K562 (cell line): ENCODE results near the gene TP73. TPM values are rescaled to one million over a fixed set of nuclear protein-coding genes. Genes with fewer than 3 reads are reported as not detected.

ENCODE experiments used
- CCNT2 ChIP-seq: IDR thresholded peaks from 2 replicates; pipeline ENCODE4 v1.6.1; 2011; ENCODE audit warnings: borderline replicate concordance, low read depth, mild to moderate bottlenecking, moderate library complexity, mixed read lengths, low read length; ENCODE audit not compliant: insufficient read length; ENCODE audit errors: extremely low read depth
- FOXK2 ChIP-seq, 2 experiments: fragments of 450-650 bp; IDR thresholded peaks in 1 of 2; conservative IDR thresholded peaks in 1 of 2; 2 replicates each; pipeline ENCODE4 v1.6.1; 2016; ENCODE audit warnings: low read depth in 2 of 2, mild to moderate bottlenecking in 1 of 2
- NEUROD1 ChIP-seq: fragments of 150-350 bp; IDR thresholded peaks from 2 replicates; pipeline ENCODE4 v1.6.1; 2014; ENCODE audit warnings: borderline replicate concordance, low read length, low read depth; ENCODE audit not compliant: partially characterized antibody
- RNF2 ChIP-seq: sonication (generic); IDR thresholded peaks from 2 replicates; pipeline ENCODE4 v1.6.1; 2016
- ZBTB17 ChIP-seq: fragments of 450-650 bp; formaldehyde crosslinking; IDR thresholded peaks from 2 replicates; pipeline ENCODE4 v1.4.0; 2020; ENCODE audit warnings: mild to moderate bottlenecking
- ZBTB8A ChIP-seq: fragments of 450-650 bp; IDR thresholded peaks from 2 replicates; pipeline ENCODE4 v1.6.1; 2018; ENCODE audit warnings: mild to moderate bottlenecking, moderate library complexity; ENCODE audit not compliant: partially characterized antibody
- ZBTB9 ChIP-seq: fragments of 450-650 bp; formaldehyde crosslinking; IDR thresholded peaks from 2 replicates; pipeline ENCODE4 v1.4.0; 2020; ENCODE audit warnings: mild to moderate bottlenecking, moderate library complexity
- ZC3H4 ChIP-seq: sonication (generic); formaldehyde crosslinking; IDR thresholded peaks from 2 replicates; pipeline ENCODE4 v1.9.0; 2021; ENCODE audit warnings: missing genetic modification reagents, borderline replicate concordance
- ZNF124 ChIP-seq: sonication (generic); formaldehyde crosslinking; IDR thresholded peaks from 2 replicates; pipeline ENCODE4 v1.8.1; 2022; ENCODE audit warnings: missing genetic modification reagents
- ZNF133 ChIP-seq: fragments of 250-450 bp; sonication (Bioruptor Pico); IDR thresholded peaks from 2 replicates; pipeline ENCODE4 v1.4.0; 2020; ENCODE audit warnings: mild to moderate bottlenecking
- ZNF311 ChIP-seq: fragments of 250-450 bp; sonication (Bioruptor Pico); IDR thresholded peaks from 2 replicates; pipeline ENCODE4 v1.4.0; 2020; ENCODE audit warnings: mild to moderate bottlenecking, moderate library complexity
- ZNF644 ChIP-seq: fragments of 200-800 bp; sonication (Bioruptor generic); IDR thresholded peaks from 2 replicates; pipeline ENCODE4 v1.6.1; 2016; ENCODE audit warnings: low read depth, missing genetic modification characterization, missing compliant biosample characterization
- polyA plus RNA-seq, 8 experiments: library from polyadenylated mRNA; depleted of rRNA in 4 of 8; stranded (reverse) in 5 of 8; unstranded in 3 of 8; fragments of >200 nt; fragmentation: Nextera tagmentation in 2 of 8; fragmentation: Illumina TruSeq in 1 of 8; extraction: Ambion mirVana in 2 of 8; extraction: Trizol in 1 of 8; gene quantifications; 2 replicates each; pipeline versions ENCODE4 v1.2.1 to v1.2.3, GENCODE V29; 2011 to 2014; ENCODE audit warnings: inconsistent platforms in 1 of 8, missing spikeins in 1 of 8
- total RNA-seq, 7 experiments: library from RNA; depleted of rRNA in 6 of 7; stranded (reverse); fragments of >200 nt in 6 of 7; fragmentation: Illumina TruSeq in 2 of 7; extraction: Trizol in 2 of 7; gene quantifications; 2 replicates each; pipeline versions ENCODE4 v1.2.1 to v1.2.3, GENCODE V29; 2011 to 2021; ENCODE audit warnings: low replicate concordance in 1 of 7
- TF ChIP-seq, protein P1 (sequence below): fragments of 200-600 bp; sonication (generic); IDR thresholded peaks from one replicate; pipeline ENCODE4 v1.6.1; 2012; ENCODE audit warnings: mild to moderate bottlenecking, low read depth, low read length, inconsistent platforms

The TP73 gene
- total and polyA plus RNA-seq, 9 of the 15 experiments (the other 6 are each of a cell fraction or from before 2014, with no cell fraction given) = 0.07 to 1.6 (median 0.40) TPM; not detected in 2

DNA sequence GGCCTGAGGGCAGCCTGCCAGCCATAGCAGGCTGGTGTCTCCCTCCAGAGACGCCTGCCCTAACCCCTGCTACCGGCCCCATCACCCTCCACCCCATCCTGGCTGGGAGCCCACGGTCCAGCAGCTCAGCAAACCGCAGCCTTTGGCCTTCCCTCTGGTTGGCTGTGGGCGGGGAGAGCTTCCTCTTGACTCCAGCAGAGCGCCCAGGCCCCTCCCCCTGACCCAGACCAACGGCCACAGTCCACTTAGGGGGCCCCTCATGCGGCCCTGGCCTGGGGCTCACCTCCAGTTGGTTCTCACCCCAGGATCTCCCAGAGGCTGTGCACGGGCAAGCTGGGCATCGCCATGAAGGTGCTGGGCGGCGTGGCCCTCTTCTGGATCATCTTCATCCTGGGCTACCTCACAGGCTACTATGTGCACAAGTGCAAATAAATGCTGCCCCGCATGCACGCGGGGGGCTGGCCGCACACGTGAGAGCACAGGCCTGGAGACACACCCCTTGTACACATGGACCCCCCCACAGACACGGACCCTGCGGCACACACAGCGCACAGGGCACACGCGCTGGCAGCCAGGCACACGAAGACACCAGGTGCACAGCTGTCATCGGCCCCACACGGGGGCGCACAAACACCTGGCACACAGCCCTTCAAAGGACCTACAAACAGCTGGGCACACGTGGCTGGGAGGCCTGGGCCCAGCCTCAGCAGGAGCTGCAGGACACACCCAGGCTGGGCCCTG is 123.3 kb downstream of the TP73 start (continued):
- TF ChIP-seq ZBTB17 (CRISPR knock-in tag) (peak; percentile 46; the same call in 1 of the 2 replicates), ZNF311 (peak; percentile 66; the same call in 1 of the 2 replicates), CCNT2 (peak; percentile 66), NEUROD1 (peak; percentile 65), FOXK2 (conservative IDR thresholded peaks at IDR 0.05 in 1 of 2, IDR thresholded peaks at IDR 0.05 in 1 of 2; ENCODE audit: low read depth in 2 of 2) (peak; percentile 60 to 64; a peak in 2 of 4 replicates), RNF2 (peak; percentile 81), ZNF133 (CRISPR knock-in tag) (no peak), ZNF124 (no peak), ZBTB9 (CRISPR knock-in tag) (peak; percentile 68; the same call in 1 of the 2 replicates), ZBTB8A (no peak), ZNF644 (tag) (no peak), ZC3H4 (CRISPR knock-in tag) (no peak)
- TF ChIP-seq, protein P1, sequence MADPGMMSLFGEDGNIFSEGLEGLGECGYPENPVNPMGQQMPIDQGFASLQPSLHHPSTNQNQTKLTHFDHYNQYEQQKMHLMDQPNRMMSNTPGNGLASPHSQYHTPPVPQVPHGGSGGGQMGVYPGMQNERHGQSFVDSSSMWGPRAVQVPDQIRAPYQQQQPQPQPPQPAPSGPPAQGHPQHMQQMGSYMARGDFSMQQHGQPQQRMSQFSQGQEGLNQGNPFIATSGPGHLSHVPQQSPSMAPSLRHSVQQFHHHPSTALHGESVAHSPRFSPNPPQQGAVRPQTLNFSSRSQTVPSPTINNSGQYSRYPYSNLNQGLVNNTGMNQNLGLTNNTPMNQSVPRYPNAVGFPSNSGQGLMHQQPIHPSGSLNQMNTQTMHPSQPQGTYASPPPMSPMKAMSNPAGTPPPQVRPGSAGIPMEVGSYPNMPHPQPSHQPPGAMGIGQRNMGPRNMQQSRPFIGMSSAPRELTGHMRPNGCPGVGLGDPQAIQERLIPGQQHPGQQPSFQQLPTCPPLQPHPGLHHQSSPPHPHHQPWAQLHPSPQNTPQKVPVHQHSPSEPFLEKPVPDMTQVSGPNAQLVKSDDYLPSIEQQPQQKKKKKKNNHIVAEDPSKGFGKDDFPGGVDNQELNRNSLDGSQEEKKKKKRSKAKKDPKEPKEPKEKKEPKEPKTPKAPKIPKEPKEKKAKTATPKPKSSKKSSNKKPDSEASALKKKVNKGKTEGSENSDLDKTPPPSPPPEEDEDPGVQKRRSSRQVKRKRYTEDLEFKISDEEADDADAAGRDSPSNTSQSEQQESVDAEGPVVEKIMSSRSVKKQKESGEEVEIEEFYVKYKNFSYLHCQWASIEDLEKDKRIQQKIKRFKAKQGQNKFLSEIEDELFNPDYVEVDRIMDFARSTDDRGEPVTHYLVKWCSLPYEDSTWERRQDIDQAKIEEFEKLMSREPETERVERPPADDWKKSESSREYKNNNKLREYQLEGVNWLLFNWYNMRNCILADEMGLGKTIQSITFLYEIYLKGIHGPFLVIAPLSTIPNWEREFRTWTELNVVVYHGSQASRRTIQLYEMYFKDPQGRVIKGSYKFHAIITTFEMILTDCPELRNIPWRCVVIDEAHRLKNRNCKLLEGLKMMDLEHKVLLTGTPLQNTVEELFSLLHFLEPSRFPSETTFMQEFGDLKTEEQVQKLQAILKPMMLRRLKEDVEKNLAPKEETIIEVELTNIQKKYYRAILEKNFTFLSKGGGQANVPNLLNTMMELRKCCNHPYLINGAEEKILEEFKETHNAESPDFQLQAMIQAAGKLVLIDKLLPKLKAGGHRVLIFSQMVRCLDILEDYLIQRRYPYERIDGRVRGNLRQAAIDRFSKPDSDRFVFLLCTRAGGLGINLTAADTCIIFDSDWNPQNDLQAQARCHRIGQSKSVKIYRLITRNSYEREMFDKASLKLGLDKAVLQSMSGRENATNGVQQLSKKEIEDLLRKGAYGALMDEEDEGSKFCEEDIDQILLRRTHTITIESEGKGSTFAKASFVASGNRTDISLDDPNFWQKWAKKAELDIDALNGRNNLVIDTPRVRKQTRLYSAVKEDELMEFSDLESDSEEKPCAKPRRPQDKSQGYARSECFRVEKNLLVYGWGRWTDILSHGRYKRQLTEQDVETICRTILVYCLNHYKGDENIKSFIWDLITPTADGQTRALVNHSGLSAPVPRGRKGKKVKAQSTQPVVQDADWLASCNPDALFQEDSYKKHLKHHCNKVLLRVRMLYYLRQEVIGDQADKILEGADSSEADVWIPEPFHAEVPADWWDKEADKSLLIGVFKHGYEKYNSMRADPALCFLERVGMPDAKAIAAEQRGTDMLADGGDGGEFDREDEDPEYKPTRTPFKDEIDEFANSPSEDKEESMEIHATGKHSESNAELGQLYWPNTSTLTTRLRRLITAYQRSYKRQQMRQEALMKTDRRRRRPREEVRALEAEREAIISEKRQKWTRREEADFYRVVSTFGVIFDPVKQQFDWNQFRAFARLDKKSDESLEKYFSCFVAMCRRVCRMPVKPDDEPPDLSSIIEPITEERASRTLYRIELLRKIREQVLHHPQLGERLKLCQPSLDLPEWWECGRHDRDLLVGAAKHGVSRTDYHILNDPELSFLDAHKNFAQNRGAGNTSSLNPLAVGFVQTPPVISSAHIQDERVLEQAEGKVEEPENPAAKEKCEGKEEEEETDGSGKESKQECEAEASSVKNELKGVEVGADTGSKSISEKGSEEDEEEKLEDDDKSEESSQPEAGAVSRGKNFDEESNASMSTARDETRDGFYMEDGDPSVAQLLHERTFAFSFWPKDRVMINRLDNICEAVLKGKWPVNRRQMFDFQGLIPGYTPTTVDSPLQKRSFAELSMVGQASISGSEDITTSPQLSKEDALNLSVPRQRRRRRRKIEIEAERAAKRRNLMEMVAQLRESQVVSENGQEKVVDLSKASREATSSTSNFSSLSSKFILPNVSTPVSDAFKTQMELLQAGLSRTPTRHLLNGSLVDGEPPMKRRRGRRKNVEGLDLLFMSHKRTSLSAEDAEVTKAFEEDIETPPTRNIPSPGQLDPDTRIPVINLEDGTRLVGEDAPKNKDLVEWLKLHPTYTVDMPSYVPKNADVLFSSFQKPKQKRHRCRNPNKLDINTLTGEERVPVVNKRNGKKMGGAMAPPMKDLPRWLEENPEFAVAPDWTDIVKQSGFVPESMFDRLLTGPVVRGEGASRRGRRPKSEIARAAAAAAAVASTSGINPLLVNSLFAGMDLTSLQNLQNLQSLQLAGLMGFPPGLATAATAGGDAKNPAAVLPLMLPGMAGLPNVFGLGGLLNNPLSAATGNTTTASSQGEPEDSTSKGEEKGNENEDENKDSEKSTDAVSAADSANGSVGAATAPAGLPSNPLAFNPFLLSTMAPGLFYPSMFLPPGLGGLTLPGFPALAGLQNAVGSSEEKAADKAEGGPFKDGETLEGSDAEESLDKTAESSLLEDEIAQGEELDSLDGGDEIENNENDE = no peak
